Activated CD8-positive, alpha-beta memory T cell treated with anti-CD3 and anti-CD28 coated beads for 24 hours (primary cell): ENCODE data around the gene UBTD2.
"Not testable (repeated sequence)": the region's sequence is repeated elsewhere in the genome, so short reads cannot be mapped to it uniquely, and the experiment has no call there.

ENCODE experiments used
- DNase-seq: peaks from one replicate; pipeline ENCODE4 v3.0.0-alpha.2; 2020

The UBTD2 gene, protein sequence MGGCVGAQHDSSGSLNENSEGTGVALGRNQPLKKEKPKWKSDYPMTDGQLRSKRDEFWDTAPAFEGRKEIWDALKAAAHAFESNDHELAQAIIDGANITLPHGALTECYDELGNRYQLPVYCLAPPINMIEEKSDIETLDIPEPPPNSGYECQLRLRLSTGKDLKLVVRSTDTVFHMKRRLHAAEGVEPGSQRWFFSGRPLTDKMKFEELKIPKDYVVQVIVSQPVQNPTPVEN

DNA sequence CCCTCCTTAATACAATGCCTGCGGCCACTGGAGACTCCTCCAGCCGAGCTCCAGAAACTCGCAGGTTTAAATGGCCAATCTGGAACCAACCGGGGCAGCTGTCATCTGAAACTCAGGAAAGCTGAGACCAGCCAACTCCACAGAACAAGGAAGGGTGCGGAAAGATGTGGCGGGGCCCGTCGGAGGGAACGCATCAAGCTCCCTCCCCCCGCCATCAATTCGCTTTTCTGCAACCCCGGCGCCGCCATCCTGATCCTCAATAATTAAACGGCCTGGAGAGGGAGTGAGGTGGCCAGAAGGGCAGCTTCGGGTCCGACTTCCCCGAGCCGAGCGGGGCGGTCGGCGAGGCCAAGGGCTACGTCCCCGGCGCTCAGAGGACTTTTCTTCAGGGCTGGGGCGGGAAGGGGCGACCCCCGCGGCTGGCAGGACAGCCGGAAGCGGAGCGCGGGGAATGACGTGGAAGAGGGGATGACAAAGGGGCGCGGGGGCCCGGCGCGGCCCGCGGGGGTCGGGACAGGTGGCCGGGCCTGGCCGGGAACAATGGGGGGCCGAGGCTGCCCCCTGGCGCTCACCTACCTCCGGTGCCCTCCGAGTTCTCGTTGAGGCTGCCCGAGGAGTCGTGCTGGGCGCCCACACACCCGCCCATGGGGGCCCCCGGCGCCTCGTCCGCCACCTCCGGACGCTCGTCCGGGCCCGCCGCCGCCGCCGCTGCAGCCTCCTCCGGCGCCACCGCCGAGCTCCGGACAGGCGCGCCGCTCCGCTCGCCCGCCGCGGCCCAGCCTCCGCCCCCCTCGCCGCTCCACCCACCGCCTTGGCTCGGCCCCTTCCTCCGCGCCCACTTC lies at the start of gene UBTD2:
UBTD2 (minus strand) TSS at position 745 of the 842 bp plus-strand sequence; CDS start at position 646, 99 bp downstream.
- no peak for DNase-seq

DNA sequence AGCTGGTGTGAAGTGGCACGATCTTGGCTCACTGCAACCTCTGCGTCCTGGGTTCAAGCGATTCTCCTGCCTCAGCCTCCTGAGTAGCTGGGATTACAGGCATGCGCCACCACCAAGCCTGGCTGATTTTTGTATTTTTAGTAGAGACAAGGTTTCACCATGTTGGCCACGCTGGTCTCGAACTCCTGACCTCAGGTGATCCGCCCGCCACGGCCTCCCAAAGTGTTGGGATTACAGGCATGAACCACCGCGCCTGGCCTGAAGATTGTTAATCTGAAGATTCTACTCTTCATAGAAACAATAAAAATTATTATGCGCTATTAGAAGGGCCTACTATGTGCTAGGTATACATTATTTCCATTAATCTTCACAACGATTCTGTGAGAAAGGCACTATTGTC lies 43.3 kb upstream of the UBTD2 start:
- DNase-seq, result not testable (repeated sequence)

DNA sequence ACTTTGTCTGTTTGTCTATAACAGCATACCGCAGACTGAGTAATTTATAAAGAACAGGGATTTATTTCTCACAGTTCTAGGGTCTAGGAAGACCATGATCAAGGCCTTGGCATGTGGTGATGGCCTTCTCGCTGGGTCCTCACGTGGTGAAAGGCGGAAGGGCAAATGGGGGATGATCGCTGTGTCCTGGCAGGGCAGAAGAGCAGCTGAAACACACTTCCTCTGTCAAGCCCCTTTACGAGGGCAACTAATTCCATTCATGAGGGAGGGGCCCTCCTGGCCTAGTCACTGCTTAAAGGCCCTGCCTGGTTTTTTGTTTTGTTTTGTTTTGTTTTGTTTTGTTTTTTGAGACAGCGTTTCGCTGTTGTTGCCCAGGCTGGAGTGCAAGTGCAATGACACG lies 41.9 kb upstream of the UBTD2 start:
- DNase-seq, result no peak

DNA sequence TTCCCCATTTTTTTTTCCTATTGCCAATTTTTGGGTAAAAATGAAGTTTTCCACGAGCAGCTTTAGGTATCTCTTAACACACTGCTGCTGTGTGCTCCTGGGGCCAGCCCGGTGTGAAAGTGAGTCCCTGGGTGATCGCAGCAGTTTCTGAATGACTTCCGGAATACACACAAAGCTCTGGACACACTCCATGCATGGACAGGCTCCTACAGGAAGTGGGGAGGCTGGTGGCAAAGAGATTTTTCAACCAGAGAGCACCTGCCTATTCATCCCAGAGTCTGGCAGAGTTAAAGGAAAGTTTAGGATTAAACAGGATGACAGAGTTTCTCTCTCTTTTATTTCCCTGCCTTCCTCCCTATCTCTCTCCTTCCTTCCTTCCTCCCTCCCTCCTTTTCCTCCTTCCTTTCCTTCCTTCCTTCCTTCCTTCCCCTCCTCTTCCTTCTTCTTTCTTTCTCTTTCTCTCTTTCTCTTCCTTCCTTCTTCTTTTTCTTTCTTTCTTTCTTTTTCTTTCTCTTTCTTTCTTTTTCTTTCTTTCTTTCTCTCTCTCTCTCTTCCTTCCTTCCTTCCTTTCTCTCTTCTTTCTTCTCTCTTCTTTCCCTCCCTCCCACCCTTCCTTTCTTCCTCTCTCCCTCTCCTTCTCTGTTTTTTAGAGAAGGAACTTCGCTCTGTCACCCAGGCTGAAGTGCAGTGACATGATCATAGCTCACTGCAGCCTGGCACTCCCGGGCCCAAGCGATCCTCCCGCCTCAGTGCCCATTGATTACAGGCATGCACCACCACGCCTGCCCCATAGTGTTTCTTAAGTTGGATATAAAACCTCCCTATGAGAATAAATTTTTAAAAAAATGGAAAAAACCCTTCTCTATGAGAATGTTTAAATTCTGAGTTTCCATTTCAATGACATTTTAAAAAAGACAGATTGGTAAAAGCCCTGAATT lies 38.7 kb upstream of the UBTD2 start:
- DNase-seq, result no peak

DNA sequence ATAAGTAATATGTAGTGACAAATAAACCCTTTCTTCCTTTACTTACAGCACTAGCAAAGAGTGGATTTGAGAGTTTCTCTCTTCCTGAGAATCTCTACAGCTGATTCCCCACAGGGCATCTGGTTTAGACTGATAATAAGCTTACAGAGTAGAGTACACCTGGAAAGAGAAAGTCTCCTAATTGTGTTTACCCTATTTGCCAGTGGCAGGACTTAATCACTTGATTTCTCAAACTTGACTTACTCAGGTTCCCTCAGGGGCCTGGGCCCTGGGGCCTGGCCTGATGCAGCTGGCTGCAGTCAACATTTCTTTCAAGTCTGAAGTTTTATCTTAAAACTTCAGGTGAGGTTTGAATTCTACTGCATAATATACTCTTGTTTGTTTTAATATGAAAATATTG lies 38.0 kb upstream of the UBTD2 start:
- no peak for DNase-seq

DNA sequence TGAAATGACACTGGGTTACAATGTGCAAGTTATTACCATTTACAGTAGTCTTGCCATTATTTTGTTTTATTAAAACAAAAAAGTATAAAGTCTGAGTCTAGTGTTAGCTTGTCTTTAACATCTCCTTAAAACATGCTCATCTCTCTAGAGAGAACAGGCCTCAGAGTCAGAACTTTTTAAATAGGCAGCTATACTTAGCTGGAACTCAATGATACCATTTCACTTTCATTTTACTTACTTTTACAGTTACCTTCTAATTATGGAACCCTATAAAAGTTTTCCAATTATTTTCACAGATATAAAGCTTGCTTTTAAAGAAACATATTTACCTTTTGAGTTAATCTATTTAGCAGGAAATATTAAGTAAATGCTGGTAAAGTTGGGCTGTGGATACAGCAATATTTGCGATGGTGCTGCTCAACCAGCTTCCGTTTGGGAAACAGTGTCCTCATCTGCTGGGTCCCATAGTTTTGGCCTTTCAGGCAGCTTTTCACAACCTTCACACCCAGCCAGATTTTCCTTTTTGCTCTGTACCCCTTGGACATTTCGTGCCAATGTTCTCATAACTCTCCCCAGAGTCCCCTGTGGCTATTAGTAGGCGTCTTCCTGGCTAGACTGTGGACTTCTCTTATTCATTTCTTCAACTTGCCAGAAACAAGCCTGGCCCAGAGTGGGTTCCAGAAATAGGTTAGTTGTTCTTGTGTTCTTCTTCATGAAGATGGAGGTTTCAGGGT lies 36.3 kb upstream of the UBTD2 start:
- no peak for DNase-seq

DNA sequence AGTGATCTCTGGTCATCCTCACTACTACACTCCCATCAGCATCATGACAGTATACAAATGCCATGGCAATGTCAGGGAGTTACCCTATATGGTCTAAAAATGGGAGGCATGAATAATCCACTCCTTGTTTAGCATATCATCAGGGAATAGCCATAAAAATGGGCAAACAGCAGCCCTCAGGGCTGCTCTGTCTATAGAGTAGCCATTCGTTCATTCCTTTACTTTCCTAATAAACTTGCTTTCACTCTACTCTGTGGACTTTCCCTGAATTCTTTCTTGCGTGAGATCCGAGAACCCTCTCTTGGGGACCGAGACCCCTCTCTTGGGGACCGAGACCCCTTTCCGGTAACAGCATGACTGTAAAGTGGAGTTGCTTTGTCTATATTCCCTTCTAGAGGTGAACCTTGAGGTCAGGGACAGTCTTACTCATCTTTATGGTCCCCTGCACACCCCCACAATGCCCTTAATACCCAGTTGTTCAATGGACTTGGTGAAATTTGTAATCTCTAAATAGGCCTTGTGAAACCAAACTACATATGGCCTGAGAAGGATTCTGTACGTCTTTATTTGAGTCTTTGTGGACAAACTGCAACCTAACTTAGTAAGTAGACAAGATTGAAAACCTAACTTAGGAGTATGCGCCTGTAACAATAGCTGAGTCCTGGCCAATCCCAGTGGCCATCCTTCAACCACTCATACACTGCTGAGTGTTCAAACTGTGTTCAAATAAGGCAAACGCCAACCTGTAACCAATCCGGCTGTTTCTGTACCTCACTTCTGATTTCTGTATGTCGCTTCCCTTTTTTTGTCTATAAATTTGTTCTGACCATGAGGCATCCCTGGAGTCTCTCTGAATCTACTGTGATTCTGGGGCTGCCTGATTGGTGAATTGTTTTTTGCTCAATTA lies 32.3 kb upstream of the UBTD2 start:
- DNase-seq, result no peak

DNA sequence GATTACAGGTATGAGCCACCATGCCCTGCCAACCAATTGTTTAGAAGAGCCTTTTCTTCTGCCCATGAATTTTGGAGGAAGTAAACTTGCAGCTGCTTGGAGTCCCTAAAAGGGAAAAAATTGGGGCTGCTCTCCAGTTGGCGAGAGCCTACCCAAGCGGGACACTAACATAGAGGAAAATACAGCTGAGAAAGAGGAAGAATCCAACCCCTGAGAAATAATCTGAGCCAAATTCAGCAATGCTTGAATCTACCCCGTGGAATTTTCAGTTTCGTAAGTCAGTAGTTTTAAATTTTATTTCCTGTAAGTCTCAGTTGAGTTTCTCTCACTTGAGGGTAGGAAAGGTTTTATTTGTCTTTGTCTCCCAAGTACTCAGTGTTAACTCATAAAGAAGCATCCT lies 30.4 kb upstream of the UBTD2 start:
- no peak for DNase-seq

DNA sequence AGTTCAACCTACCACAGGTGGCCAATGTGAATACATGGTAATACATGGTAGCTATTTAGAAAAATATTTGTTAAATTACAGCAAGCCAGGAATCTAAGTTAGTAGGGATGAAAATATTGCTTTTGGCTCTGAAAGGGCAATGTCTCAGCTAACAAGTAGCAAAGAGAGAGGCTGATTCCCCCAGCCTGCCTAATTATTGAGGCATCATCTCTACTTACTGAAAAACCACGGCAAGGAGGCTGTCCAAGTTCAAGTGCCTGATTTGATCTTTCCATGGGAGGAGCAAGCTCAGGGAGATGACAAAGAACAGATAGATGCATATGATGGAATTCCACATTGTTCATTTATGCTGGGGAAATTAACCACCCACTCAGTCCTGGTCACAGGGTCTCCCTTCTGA lies 28.7 kb upstream of the UBTD2 start:
- DNase-seq, result no peak

DNA sequence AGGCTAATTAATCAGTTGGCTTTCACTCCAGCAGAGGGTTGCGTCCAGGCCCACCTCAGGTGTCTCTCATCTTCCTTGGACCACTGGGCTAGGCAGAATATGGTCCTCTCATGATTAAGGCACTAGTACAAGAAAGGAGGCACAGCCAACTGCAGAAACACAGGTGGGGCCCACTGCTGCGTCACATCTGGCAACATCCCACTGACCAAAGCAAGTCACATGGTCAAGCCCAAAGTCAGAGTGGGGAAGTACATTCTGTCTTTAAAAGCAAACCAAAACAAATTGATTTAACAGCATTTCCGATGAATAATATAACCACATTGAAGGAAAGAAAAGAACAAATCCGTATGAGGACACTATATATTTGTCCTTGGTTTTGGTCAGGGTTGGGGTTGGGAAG lies 28.0 kb upstream of the UBTD2 start:
- no peak for DNase-seq

DNA sequence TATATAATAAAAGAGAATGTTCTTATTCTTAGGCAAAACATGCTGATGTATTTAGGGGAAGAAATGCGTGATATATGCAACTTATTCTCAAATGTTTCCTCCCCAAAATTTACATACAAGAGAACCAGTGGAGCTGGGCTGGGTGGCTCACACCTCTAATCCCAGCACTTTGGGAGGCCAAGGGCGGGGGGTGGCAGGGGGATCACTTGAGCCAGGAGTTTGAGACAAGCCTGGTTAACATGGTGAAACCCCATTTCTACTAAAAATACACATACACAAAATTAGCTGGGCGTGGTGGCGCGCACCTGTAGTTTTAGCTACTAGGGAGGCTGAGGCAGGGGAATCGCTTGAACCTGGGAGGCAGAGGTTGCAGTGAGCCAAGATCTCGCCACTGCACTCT lies 27.5 kb upstream of the UBTD2 start:
- no peak for DNase-seq

DNA sequence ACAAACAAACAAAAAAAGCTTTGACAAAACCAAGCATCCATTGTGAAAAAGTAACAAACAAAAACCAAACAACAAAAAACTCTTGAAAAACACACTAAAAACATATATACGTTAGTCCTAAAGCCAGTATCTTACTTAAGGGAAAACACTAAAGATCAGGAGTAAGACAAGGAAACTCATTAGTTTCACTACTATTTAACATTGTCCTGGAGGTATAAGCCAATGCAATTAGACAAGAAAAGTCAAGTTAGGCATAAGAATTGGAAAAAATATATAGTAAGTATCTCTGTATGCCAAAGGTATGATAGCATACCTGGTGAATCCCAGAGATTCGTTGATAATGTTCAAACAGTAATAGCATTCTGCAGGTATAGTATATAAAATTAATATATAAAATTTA lies 21.8 kb upstream of the UBTD2 start:
- DNase-seq, result no peak

DNA sequence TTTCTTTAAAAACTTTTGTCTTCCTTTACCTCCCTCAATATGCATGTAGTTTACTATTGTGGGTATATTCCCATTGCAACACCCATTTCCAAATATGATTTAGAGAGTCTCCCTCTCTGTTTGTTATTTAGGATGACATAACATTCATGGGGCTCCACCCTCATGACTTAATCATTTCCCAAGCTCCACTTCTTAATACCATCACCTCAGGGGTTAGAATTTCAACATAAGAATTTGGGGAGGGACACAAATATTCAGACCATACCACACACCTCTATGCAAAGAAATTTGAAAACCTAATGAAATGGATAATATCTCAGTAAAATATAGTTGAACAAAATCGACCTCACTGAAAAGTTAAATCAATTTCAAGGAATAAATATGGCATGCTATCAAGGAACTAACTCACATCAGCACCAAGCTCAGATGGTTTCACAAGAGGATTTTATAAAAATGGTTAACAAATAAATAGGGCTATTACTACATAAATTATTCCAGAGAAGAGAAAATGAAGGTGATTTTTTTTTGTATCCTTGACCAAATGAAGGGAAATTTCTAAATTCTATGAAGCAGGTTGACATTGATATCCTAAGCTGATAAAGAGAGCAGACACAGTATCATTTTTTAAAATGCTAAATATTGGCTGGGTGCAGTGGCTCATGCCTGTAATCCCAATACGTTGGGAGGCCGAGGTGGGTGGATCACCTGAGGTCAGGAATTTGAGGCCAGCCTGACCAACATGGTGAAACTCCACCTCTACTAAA lies 20.2 kb upstream of the UBTD2 start:
- no peak for DNase-seq

DNA sequence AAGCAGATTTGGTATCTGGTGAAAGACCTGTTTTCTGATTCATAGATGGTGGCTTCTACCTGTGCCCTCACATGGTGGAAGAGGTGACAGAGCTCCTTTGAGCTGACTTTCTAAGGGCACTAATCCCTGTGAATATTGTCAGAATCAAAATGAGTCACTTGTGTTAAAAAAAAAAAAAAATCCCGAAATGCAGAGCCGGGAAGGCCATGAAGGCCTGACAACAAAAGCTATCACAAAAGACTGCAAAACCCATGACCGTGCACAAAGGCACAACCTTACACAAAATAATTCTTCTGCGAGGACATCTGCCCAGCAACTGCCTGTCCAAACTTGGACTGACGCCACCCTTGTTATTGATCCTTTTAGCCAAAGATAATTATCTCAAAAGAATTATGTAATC lies 19.6 kb upstream of the UBTD2 start:
- DNase-seq, result no peak

DNA sequence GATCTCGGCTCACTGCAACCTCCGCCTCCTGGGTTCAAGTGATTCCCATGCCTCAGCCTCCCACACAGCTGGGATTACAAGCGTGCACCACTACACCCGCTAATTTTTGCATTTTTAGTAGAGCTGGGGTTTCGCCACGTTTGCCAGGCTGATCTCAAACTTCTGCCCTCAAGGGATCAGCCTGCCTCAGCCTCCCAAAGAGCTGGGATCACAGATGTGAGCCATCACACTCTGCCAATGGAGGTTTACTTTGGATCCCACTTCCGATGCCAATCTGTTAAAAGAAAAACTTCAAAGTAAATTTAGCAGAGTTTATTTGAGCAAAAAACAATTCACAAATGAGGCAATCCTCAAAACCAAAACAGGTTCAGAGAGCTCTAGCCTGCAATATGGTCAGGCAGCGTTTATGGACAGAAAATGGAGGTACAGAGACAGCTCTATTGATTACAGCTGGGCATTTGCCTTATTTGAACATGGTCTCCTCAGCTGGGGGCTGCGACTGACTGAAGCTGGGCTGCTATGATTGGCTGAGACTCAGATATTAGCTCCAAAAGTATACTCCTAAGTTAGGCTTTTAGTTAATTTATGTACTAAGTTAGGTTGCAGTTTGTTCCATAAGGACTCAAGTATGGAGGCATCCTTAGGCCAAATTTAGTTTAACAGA lies 18.6 kb upstream of the UBTD2 start:
- DNase-seq, result peak; percentile 15

DNA sequence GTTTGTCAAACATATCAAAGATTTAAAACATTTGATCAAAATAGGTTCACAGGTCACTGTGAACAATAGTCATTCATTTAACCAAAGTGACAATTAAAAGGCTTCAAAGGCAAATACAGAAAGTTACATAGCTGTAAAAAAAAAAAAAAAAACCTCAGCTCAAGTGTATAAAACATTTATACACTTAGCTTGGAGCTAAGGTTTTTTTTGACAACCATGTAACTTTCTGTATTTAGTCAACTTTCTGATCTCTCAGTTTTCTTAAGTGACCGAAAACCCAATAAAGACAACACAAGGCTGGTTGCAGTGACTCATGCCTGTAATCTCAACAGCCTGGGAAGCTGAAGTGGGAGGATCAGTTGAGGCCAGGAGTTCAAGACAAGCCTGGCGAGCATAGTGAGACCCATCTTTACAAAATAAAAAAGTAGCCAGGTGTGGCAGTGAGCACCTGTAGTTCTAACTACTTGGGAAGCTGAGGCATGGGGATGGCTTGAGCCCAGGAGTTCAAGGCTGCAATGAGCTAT lies 16.4 kb upstream of the UBTD2 start:
- DNase-seq, result peak; percentile 28

DNA sequence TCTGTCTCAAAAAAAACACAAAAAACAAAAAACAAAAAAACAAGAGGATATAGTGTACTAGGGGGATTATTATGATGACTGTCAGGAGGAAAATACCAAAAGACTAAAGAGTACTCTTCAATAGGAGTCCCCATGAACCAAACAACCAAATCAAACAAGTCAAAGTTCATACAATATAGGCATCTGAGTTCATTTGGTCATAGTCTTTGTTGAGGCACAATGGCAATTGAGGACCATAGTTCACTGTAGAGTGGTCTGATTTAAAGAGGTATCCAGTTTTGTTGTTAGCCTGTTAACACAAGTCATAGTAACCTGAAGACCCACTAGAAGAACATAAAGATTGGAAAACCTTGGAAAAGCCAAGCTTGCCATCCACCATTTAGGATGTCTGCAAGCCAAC lies 11.3 kb upstream of the UBTD2 start:
- no peak for DNase-seq

DNA sequence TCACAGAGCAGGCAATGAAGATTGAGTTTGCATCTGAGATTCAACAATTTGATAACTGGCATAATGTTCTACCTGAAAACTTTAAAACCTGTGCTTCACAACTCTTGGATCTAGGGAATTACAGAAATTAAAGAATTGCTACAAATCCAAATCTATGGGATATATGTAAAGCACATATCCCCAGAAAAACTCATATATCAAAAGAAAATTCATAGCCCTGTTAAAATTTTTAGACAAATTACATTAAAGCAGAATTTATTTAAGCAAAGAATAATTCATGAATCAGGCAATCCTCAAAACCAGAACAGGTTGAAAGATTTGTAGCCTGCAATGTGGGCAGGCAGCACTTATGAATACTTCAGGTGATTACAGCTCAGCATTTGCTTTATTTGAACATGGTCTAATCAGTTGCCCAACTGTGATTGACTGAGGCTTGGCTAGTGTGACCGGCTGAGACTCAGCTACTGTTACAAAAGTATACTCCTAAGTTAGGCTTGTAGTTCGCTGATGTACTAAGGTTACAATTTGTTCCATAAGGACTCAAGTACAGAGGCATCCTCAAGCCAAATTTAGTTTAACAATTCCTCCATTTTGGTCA lies 10.3 kb upstream of the UBTD2 start:
- DNase-seq, result peak; percentile 19

DNA sequence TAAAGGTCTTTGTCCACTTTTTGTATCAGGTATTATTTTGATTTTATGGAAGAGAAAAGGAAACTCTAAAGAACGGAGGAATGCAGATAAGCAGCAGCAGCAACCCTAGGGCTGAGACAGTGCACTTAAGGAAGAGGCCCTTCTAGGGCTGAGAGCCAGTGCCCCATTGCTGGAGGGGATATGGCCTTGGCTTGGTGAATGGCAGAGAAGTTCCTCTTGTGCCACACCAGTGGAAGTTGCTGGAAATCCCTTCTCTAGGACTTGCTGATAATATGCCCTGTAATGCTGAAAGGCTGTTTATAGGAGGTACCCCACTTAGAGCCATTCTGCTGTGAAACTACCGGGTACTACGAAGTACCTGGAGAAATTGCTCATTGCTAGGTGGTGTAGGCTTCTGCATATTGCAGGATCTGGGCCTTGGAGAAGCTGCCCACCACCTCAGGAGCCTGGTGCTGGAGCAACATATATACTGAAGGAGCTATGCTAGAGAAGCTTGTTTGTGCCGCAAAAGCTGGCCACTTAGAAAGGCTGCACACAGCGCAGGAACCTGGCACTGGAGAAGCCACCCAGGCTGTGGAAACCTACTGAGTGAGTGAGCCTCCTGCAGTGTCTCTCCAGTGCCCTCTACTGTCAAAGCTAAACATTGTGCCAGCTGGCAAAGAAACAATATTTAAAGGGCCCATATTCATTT lies 9.6 kb upstream of the UBTD2 start:
- peak; percentile 70 for DNase-seq
